ENCODE measurements around the gene LARP1B.
A peak's percentile ranks its signal among the peaks of the same experiment; 100 is the strongest.
"Not testable (repeated sequence)": the region's sequence is repeated elsewhere in the genome, so short reads cannot be mapped to it uniquely, and the experiment has no call there.

LARP1B gene

GRCh38 chr4:128060699-128061565 lies at the start of gene LARP1B:
LARP1B (plus strand) TSS chr4:128061312; CDS start chr4:128074952, 13,640 bp downstream.
- peak; percentile 97 for DNase-seq

DNA sequence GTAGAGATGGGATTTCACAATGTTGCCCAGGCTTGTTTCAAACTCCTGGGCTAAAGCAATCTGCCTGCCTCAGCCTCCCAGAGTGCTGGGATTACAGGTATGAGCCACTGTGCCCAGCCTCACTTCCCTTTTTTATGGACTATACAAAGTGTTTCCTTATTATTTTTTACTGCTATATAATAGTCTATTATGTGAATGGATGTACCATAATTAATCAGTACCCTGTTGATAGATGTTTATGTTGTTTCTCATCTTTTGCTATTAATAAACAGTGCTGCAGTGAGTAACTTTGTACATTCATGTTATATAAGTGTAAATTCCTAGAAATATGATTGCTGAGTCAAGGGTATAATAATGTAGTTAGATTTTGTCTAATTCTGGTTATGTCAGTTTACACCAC lies 35.8 kb upstream of the LARP1B start:
- DNase-seq: no peak

GRCh38 chr4:128029907-128030306 lies 31.2 kb upstream of the LARP1B start:
- no peak for DNase-seq

- no peak for DNase-seq
Measured at GRCh38 chr4:128031756-128032384, 29.2 kb upstream of the LARP1B start.

GRCh38 chr4:128039568-128039967 lies 21.5 kb upstream of the LARP1B start:
- DNase-seq: no peak

- DNase-seq: not testable (repeated sequence)
Measured at GRCh38 chr4:128047019-128047418, 14.1 kb upstream of the LARP1B start.

GRCh38 chr4:128047514-128047913 lies 13.6 kb upstream of the LARP1B start:
- DNase-seq: not testable (repeated sequence)

GRCh38 chr4:128051229-128051628 lies 9.9 kb upstream of the LARP1B start:
- not testable (repeated sequence) for DNase-seq

GRCh38 chr4:128054907-128055306 lies 6.2 kb upstream of the LARP1B start:
- DNase-seq: not testable (repeated sequence)

- not testable (repeated sequence) for DNase-seq
Measured at GRCh38 chr4:128055441-128056206, 5.5 kb upstream of the LARP1B start.

- no peak for DNase-seq
Measured at GRCh38 chr4:128056396-128056795, 4.7 kb upstream of the LARP1B start.

- no peak for DNase-seq
Measured at GRCh38 chr4:128060121-128060698, 902 bp upstream of the LARP1B start.

GRCh38 chr4:128061566-128062536 lies 739 bp downstream of the LARP1B start:
- DNase-seq: peak; percentile 86

GRCh38 chr4:128066453-128066820 lies 5.3 kb downstream of the LARP1B start:
- DNase-seq: not testable (repeated sequence)

- no peak for DNase-seq
Measured at GRCh38 chr4:128068918-128069317, 7.8 kb downstream of the LARP1B start.

GRCh38 chr4:128076464-128076863 lies 15.4 kb downstream of the LARP1B start:
- no peak for DNase-seq

- DNase-seq: not testable (repeated sequence)
Measured at GRCh38 chr4:128095293-128095692, 34.2 kb downstream of the LARP1B start.

DNA sequence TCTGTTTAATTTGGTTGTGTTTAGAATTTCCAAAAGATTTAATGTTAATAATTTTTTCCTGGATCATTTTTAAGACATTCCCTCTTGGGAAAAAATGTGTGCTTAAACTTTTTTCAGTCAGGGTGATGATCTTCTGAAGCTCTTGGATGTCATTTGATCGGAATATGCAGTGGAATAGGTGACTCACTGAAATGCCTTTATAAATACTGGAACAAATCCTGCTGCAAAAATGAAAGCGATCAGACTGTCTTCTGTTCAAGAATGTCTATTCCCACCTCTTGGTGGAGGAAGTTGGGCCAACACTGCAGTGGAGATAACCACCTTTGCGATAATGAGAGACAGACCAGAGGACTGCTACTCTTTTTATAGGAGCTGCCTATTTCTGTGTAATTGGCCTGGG lies 46.7 kb downstream of the LARP1B start:
- no peak for DNase-seq

DNA sequence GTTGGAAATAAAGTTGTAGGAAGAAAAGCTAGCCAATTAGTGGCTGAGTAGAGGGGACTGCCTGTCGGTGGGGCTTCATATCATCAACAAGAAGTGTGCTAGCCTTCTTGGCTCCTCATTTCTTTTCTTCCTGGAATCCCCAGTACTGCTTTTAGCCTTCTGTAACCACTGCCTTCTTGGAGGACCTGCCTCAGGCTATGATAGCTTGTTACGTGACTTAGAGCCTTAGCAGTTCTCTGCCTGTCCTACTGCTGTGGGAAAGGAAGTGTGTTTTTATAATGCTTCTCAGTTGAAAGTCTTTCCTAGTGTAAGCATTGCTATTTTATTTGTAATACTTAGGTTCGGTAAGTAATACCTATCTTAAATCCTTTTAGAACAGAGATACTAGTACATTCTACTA lies 61.9 kb downstream of the LARP1B start:
- DNase-seq: no peak

DNA sequence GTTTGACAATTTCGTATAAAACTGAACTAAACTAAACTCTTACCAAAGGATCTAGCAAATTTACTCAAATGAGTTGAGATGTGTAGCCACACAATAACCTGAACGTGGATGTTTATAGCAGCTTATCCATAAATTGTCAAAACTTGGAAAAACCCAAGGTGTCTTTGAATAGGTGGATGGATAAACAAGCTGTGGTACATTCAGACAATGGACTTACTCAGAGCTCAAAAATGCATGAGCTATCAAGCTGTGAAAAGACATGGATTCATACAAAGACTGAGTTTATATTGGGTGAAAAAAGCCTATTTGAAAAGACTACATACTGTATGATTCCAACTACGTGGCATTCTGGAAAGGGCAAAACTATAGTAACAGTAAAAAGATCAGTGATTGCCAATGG lies 69.5 kb downstream of the LARP1B start:
- DNase-seq: no peak

GRCh38 chr4:128134925-128135324 lies 73.8 kb downstream of the LARP1B start:
- DNase-seq: no peak

DNA sequence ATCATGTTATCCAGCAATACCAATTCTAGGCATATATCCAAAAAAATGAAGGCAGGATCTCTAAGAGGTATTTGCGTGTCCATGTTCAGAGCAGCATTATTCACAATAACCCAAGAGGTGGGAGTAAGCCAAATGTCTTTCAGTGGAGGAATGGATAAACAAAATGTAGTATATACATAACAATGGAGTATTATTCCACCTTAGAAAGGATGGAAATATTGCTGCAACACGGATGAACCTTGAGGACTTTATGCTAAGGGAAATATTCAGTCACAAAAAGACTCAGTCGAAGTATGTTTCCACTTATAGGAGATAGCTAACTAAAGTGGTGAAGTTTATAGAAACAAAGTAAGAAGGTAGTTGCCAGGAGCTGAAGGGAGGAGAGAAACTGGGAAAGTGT lies 74.3 kb downstream of the LARP1B start:
- no peak for DNase-seq

All from eye (tissue), 1 donor.